KMS-11 (cell line): ENCODE results near the gene IQCM.

Experiments
- H2AFZ ChIP-seq: fragments of 200-600 bp; sonication (generic); 2 replicates; pipeline ENCODE4 v1.6.1; 2016; ENCODE audit warnings: antibody characterized with exemption, mixed run types, low read depth
- H3K27ac ChIP-seq: fragments of 200-600 bp; sonication (generic); 2 replicates; pipeline ENCODE4 v1.6.1; 2016; ENCODE audit warnings: mild to moderate bottlenecking, mixed run types
- H3K27me3 ChIP-seq: fragments of 200-600 bp; sonication (generic); 2 replicates; pipeline ENCODE4 v1.6.1; 2017; ENCODE audit warnings: mild to moderate bottlenecking, low read depth, mixed run types, moderate library complexity; ENCODE audit not compliant: insufficient read depth
- H3K36me3 ChIP-seq: fragments of 200-600 bp; sonication (generic); 2 replicates; pipeline ENCODE4 v1.6.1; 2017; ENCODE audit warnings: mild to moderate bottlenecking, mixed run types; ENCODE audit not compliant: insufficient read depth
- H3K4me1 ChIP-seq: fragments of 200-600 bp; sonication (generic); 2 replicates; pipeline ENCODE4 v1.6.1; 2016; ENCODE audit warnings: mild to moderate bottlenecking, low read depth, mixed run types; ENCODE audit not compliant: poor library complexity, severe bottlenecking
- H3K4me2 ChIP-seq: fragments of 200-600 bp; sonication (generic); 2 replicates; pipeline ENCODE4 v1.7.0; 2016; ENCODE audit warnings: mild to moderate bottlenecking, mixed run types
- H3K4me3 ChIP-seq: fragments of 200-600 bp; sonication (generic); IDR thresholded peaks from 2 replicates; pipeline ENCODE4 v1.6.1; 2017; ENCODE audit warnings: low read depth, low read length, mixed read lengths; ENCODE audit not compliant: insufficient read depth
- H3K79me2 ChIP-seq: fragments of 200-600 bp; sonication (generic); 2 replicates; pipeline ENCODE4 v1.6.1; 2016; ENCODE audit warnings: low read depth, mixed run types; ENCODE audit not compliant: insufficient read depth
- H3K9ac ChIP-seq: fragments of 200-600 bp; sonication (generic); 2 replicates; pipeline ENCODE4 v1.6.1; 2016; ENCODE audit warnings: mild to moderate bottlenecking, mixed run types
- H4K20me1 ChIP-seq: fragments of 200-600 bp; sonication (generic); 2 replicates; pipeline ENCODE4 v1.6.1; 2016; ENCODE audit warnings: mild to moderate bottlenecking, mixed run types; ENCODE audit not compliant: insufficient read depth
- CTCF ChIP-seq: fragments of 200-600 bp; sonication (generic); conservative IDR thresholded peaks from 2 replicates; pipeline ENCODE4 v1.6.1; 2017; ENCODE audit warnings: low read depth, mild to moderate bottlenecking, antibody characterized with exemption, low read length, moderate library complexity, mixed read lengths

The IQCM gene

GRCh38 chr4:149398993-149399392, 416.6 kb downstream of the IQCM start:
- H3K4me2 ChIP-seq = no peak overlapping the region
- no peak for TF ChIP-seq CTCF

GRCh38 chr4:149370785-149371420, 444.7 kb downstream of the IQCM start:
- peak; percentile 68 for TF ChIP-seq CTCF
- no peaks in the 10 kb centered on the region for H3K36me3 ChIP-seq
- no peaks in the 10 kb centered on the region for H3K79me2 ChIP-seq
- no peak overlapping the region for H3K4me2 ChIP-seq
- no peaks in the 10 kb centered on the region for H3K4me1 ChIP-seq
- H2AFZ ChIP-seq = no peak overlapping the region
- H3K9ac ChIP-seq = no peak overlapping the region
- no peaks in the 10 kb centered on the region for H3K27me3 ChIP-seq
- no peaks in the 10 kb centered on the region for H4K20me1 ChIP-seq
- no peak overlapping the region for H3K4me3 ChIP-seq
- no peak overlapping the region for H3K27ac ChIP-seq

More at GRCh38 chr4:149398993-149399392, 416.6 kb downstream of the IQCM start:
- no peaks in the 10 kb centered on the region for H4K20me1 ChIP-seq
- H2AFZ ChIP-seq = no peak overlapping the region
- no peaks in the 10 kb centered on the region for H3K4me1 ChIP-seq
- no peak overlapping the region for H3K4me3 ChIP-seq
- no peaks in the 10 kb centered on the region for H3K79me2 ChIP-seq
- no peaks in the 10 kb centered on the region for H3K36me3 ChIP-seq
- no peaks in the 10 kb centered on the region for H3K27me3 ChIP-seq
- H3K27ac ChIP-seq = no peak overlapping the region
- no peak overlapping the region for H3K9ac ChIP-seq

- Histone ChIP-seq H3K4me1 (no peaks in the 10 kb centered on the region), H3K36me3 (no peaks in the 10 kb centered on the region), H3K27me3 (no peaks in the 10 kb centered on the region), H3K79me2 (no peaks in the 10 kb centered on the region), H4K20me1 (no peaks in the 10 kb centered on the region), H2AFZ (no peak overlapping the region), H3K4me3 (no peak overlapping the region), H3K9ac (no peak overlapping the region), H3K27ac (no peak overlapping the region), H3K4me2 (no peak overlapping the region)
- no peak for TF ChIP-seq CTCF
These were observed 445.6 kb downstream of the IQCM start for GRCh38 chr4:149370002-149370401.

GRCh38 chr4:149353241-149353640, 462.4 kb downstream of the IQCM start:
- Histone ChIP-seq H3K36me3 (no peaks in the 10 kb centered on the region), H3K79me2 (no peaks in the 10 kb centered on the region), H3K4me3 (no peak overlapping the region), H3K9ac (no peak overlapping the region), H3K27me3 (no peaks in the 10 kb centered on the region), H4K20me1 (no peaks in the 10 kb centered on the region), H2AFZ (no peak overlapping the region), H3K4me1 (no peaks in the 10 kb centered on the region), H3K27ac (no peak overlapping the region), H3K4me2 (no peak overlapping the region)
- no peak for TF ChIP-seq CTCF
